ENCODE measurements around the gene LATS2. TPM values are rescaled to one million over a fixed set of nuclear protein-coding genes. Genes with fewer than 3 reads are reported as not detected.

The LATS2 gene
- total and polyA plus RNA-seq, 9 donors, result 12.5 to 41.9 (median 22.8) TPM

DNA sequence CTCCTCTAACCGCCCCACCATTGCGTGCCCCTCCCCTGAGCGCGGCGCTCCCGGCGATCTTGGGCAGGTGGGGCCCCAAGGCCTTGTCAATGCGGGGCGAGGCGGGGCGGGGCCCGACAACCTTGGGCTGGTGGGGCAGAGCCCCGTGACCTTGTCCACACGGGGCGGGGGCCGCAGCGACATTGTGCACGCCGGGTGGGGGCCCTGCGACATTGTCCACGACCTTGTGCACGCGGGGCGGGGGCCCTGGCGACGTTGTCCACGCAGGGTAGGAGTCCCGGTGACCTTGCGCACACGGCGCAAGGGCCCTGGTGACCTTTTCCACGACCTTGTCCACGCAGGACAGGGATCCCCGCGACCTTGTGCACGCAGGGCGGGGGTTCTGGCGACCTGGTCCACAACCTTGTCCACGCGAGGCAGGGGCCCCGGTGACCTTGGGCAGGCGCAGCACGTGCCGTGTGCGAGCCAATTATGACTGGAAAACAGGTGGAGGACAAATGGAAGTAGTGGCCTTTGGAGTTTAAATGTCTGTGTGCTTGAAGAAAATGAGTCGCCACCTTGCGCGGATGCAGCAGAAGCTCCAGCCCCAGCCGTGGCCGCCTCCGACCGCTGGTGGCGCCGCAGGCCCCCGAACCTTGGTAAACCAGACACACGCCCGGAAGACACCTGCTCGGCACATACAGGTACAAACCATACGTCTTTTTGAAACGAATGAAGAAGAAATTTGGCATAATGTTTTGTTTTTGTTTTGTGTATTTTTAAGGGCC is 62.6 kb downstream of the LATS2 start:
- intact Hi-C loops (cut with DNase I), result no loop called here
- no peaks in the 10 kb centered on the region for H3K27me3 ChIP-seq
- no peak overlapping the region for H3K4me3 ChIP-seq
- H3K4me1 ChIP-seq (ENCODE audit: insufficient read depth), result peaks cover 3% of the 10 kb centered on the region
- no peaks in the 10 kb centered on the region for H3K36me3 ChIP-seq
- TF ChIP-seq, protein P1, sequence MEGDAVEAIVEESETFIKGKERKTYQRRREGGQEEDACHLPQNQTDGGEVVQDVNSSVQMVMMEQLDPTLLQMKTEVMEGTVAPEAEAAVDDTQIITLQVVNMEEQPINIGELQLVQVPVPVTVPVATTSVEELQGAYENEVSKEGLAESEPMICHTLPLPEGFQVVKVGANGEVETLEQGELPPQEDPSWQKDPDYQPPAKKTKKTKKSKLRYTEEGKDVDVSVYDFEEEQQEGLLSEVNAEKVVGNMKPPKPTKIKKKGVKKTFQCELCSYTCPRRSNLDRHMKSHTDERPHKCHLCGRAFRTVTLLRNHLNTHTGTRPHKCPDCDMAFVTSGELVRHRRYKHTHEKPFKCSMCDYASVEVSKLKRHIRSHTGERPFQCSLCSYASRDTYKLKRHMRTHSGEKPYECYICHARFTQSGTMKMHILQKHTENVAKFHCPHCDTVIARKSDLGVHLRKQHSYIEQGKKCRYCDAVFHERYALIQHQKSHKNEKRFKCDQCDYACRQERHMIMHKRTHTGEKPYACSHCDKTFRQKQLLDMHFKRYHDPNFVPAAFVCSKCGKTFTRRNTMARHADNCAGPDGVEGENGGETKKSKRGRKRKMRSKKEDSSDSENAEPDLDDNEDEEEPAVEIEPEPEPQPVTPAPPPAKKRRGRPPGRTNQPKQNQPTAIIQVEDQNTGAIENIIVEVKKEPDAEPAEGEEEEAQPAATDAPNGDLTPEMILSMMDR (IDR thresholded peaks at IDR 0.05), result no peak
- TF ChIP-seq EP300 (IDR thresholded peaks at IDR 0.05), result no peak
- no peak for TF ChIP-seq POLR2A (IDR thresholded peaks at IDR 0.05)
- H3K27ac ChIP-seq, result no peak overlapping the region
- peaks cover 0 to 3% of the 10 kb centered on the region in 2 donors for H3K9me3 ChIP-seq
- no peak for DNase-seq
- 92 to 94% (median 94%) methylated on average over 59 to 60 of the region's 60 CpGs for WGBS, 3 donors

DNA sequence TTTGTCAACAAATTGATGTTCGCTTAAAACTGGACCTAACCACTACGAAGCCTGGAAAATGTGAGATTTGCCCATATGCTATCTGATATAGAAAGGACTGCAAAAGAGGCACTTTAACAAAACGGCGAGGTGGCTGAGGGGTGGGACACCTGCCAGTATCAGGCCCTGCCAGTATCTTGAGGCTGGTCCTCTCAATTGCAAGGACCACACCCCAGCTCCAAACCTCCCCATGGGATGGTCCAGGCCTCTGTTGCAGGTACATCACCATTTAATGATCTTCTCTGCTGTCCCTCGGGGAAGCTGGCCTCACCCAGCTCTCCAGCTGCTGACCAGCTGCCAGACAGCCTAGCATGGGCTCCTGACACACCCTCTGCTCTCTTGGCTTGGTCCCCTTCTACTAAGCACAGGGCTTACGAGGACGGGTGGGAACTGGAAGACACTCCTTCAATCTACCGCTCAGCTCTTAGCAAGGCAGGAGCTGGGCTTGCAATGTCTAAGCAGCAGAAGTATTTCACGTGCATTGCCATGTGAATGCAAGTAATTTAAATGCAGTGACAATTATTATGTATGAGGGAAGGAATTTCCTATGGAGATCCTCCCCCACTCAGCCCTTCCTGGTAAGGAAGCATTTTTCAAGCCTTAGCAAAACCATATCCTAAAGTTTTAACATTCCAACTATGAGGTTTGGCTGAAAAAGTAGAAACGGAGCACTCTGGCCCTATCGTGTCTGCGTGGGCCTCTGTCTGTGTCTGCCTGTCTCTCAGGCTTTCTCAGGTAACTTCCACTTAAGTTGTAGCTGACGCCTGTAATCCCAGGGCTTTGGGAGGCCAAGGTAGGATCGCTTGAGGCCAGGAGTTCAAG is 63.9 kb downstream of the LATS2 start:
- Histone ChIP-seq H3K9me3 (peaks cover 0 to 3% of the 10 kb centered on the region in 2 donors), H3K36me3 (no peaks in the 10 kb centered on the region), H3K4me3 (no peak overlapping the region), H3K4me1 (ENCODE audit: insufficient read depth) (peaks cover 3% of the 10 kb centered on the region), H3K27ac (no peak overlapping the region), H3K27me3 (no peaks in the 10 kb centered on the region)
- DNase-seq, result no peak
- intact Hi-C loops (cut with DNase I), result no loop called here
- WGBS, 3 donors, result 31 to 45% (median 39%) methylated on average over 14 of the region's 14 CpGs
- TF ChIP-seq POLR2A (IDR thresholded peaks at IDR 0.05), result no peak
- TF ChIP-seq, protein P1 (IDR thresholded peaks at IDR 0.05), result no peak
- TF ChIP-seq EP300 (IDR thresholded peaks at IDR 0.05), result no peak

DNA sequence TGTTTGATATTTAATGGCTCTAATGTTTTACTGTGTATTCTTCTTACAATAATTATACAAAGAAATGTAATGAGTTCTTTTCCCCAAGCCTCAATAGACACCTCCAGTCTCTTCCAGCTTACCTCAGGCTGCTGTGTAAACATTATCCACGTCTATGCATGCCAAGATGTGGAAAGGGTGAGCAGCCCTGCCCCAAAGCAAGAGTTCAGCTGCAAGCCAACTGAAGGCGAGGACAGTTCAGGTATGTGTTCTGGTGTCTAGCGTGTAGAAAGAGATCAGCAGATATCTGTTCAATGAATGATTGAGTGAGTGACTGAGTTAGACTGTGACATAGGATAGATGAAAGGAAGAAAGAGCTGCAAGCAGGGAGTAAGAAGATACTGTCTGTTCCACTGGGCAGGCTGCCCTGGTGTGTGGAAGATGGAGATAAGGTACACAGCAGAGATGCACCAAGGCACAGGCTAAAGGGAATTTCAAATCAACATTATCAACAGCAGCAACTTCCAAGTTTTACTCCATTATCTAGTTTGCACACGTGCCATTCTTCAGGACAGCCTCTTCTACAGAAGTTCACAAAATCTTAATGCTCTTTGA is 66.0 kb downstream of the LATS2 start:
- Histone ChIP-seq H3K9me3 (no peaks in the 10 kb centered on the region), H3K4me1 (ENCODE audit: insufficient read depth) (peaks cover 3% of the 10 kb centered on the region), H3K4me3 (no peak overlapping the region), H3K36me3 (no peaks in the 10 kb centered on the region), H3K27me3 (no peaks in the 10 kb centered on the region), H3K27ac (no peak overlapping the region)
- intact Hi-C loops (cut with DNase I), result no loop called here
- no peak for TF ChIP-seq EP300 (IDR thresholded peaks at IDR 0.05)
- TF ChIP-seq POLR2A (IDR thresholded peaks at IDR 0.05), result no peak
- TF ChIP-seq, protein P1 (IDR thresholded peaks at IDR 0.05), result no peak
- no peak for DNase-seq
- 54 to 63% (median 60%) methylated on average over 4 of the region's 4 CpGs for WGBS, 3 donors

DNA sequence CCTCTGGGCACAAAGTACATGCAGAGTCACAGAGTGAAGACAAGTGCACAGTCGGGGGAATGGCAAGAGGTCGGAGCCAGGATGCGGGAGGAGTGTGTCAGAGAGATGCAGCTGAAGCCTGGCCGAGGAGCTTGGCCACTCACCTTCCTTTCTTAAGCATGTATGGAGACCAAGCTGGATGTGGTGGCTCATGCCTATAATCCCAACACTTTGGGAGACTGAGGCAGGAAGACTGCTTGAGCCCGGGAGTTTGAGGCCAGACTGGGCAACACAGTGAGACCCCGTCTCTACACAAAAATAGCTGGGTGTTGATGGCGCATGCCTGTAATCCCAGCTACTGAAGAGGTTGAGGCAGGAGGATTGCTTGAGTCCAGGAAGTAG is 67.0 kb downstream of the LATS2 start:
- DNase-seq, result no peak
- H3K4me3 ChIP-seq, result no peak overlapping the region
- no peaks in the 10 kb centered on the region for H3K36me3 ChIP-seq
- TF ChIP-seq EP300 (IDR thresholded peaks at IDR 0.05) (no peak), POLR2A (IDR thresholded peaks at IDR 0.05) (no peak)
- TF ChIP-seq, protein P1 (IDR thresholded peaks at IDR 0.05), result no peak
- WGBS, 3 donors, result 96% methylated on average over 7 of the region's 7 CpGs
- H3K27me3 ChIP-seq, result no peaks in the 10 kb centered on the region
- H3K27ac ChIP-seq, result no peak overlapping the region
- peaks cover 3% of the 10 kb centered on the region for H3K4me1 ChIP-seq (ENCODE audit: insufficient read depth)
- intact Hi-C loops (cut with DNase I), result no loop called here
- no peaks in the 10 kb centered on the region for H3K9me3 ChIP-seq

All from ovary (tissue), 9 donors.